GM23248 (cell line): ENCODE measurements around the gene CASKIN1.

Experiments used
- EZH2 ChIP-seq: fragments of 200-600 bp; sonication (generic); IDR thresholded peaks from 2 replicates; pipeline ENCODE4 v1.6.1; 2018; ENCODE audit warnings: antibody characterized with exemption, mild to moderate bottlenecking; ENCODE audit not compliant: insufficient read depth, poor library complexity, severe bottlenecking
- EZH2phosphoT487 ChIP-seq: fragments of 200-600 bp; sonication (generic); IDR thresholded peaks from 2 replicates; pipeline ENCODE4 v1.6.1; 2018; ENCODE audit warnings: antibody characterized with exemption, moderate library complexity, mild to moderate bottlenecking, low read depth; ENCODE audit not compliant: insufficient read depth

GRCh38 chr16:2229091-2229490 lies 32.7 kb upstream of the CASKIN1 start:
- TF ChIP-seq EZH2: no peak
- no peak for TF ChIP-seq EZH2phosphoT487
